Tibial nerve (tissue), 4 donors: ENCODE results near the gene BCAN.

ENCODE experiments used
- EP300 ChIP-seq, 2 donors: sonication (generic); formaldehyde crosslinking; IDR thresholded peaks; one replicate each; pipeline ENCODE4 v1.6.1; 2017; ENCODE audit warnings: antibody characterized with exemption in 2 of 2, mild to moderate bottlenecking in 1 of 2
- POLR2A ChIP-seq, 2 donors: fragments of 450-650 bp; IDR thresholded peaks; one replicate each; pipeline ENCODE4 v1.6.1; 2017; ENCODE audit warnings: antibody characterized with exemption in 2 of 2, mild to moderate bottlenecking in 2 of 2, moderate library complexity in 2 of 2
- TF ChIP-seq, protein P1 (sequence below), 5 experiments: fragments of 200-600 bp in 3 of 5; fragments of 450-650 bp in 2 of 5; sonication (generic) in 3 of 5; IDR thresholded peaks; one replicate each; pipeline ENCODE4 v1.5.1; 2016 to 2019; ENCODE audit warnings: antibody characterized with exemption in 5 of 5, mild to moderate bottlenecking in 3 of 5, moderate library complexity in 2 of 5

DNA sequence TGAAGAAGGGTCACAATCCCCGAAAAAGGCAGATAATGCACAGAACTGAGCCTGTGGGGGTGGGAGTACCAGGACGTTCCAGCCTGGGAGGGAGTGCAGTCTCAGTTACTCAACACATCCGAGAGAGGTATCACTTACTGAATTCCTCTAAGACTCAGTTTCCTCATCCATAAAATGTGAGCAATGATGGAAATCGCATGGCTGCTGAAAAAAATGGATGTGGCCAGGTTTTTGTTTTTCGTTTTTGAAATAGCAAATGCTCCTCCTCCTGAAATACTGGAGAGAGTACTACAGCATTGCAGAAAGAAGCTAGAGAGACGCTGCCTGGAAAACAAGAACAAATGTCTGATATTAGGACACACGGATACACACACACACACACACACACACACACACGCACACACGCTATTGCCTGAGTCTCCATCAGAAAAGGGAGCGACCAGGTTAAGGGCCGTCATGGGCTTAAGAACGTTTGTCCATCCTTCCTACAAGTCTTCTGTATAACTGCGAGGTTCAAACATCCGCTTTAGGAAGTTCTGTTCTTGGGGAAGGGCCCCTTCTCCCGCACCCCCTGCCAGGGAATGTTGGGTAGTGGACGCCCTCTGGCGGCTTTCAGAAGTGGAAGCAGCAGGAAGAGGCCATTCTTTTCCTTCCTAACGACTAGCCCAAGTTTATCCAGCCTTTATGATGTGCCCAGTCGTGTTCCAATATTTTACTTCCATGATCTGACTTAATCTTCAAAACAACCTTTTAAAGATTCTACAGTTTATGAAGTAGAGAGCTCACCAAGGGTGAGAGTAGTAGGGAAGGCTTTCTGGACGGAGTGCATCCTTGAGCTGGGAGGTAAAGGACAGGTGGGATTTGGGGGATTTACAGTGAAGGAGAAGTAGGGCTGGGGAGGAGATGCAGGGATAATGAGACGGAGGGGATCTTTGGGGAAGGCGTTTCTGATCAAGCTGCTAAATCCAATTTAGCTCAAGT, 36.0 kb downstream of the BCAN start:
- TF ChIP-seq, protein P1, sequence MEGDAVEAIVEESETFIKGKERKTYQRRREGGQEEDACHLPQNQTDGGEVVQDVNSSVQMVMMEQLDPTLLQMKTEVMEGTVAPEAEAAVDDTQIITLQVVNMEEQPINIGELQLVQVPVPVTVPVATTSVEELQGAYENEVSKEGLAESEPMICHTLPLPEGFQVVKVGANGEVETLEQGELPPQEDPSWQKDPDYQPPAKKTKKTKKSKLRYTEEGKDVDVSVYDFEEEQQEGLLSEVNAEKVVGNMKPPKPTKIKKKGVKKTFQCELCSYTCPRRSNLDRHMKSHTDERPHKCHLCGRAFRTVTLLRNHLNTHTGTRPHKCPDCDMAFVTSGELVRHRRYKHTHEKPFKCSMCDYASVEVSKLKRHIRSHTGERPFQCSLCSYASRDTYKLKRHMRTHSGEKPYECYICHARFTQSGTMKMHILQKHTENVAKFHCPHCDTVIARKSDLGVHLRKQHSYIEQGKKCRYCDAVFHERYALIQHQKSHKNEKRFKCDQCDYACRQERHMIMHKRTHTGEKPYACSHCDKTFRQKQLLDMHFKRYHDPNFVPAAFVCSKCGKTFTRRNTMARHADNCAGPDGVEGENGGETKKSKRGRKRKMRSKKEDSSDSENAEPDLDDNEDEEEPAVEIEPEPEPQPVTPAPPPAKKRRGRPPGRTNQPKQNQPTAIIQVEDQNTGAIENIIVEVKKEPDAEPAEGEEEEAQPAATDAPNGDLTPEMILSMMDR (IDR thresholded peaks at IDR 0.05), result peak; percentile 72 to 97 (median 87)
- TF ChIP-seq EP300 (IDR thresholded peaks at IDR 0.05) (peak; percentile 23 to 48), POLR2A (IDR thresholded peaks at IDR 0.05) (no peak)
